AG09309 (cell line): ENCODE results near the gene GRPR.

Experiments used
- DNase-seq: peaks from one replicate; pipeline ENCODE4 v3.0.0-alpha.2; 2010; ENCODE audit warnings: low read depth
- H3K4me3 ChIP-seq: 2 replicates; pipeline ENCODE4 v1.5.1; 2011; ENCODE audit warnings: mild to moderate bottlenecking, low read depth, low read length, moderate library complexity; ENCODE audit not compliant: control insufficient read depth
- CTCF ChIP-seq: IDR thresholded peaks from 2 replicates; pipeline ENCODE4 v1.5.1; 2011; ENCODE audit warnings: mild to moderate bottlenecking, low read depth, low read length, inconsistent platforms; ENCODE audit not compliant: insufficient read depth, control insufficient read depth; ENCODE audit errors: missing control alignments

The GRPR gene

GRCh38 chrX:16113978-16114565 is 9.3 kb upstream of the GRPR start:
- DNase-seq, result no peak

DNA sequence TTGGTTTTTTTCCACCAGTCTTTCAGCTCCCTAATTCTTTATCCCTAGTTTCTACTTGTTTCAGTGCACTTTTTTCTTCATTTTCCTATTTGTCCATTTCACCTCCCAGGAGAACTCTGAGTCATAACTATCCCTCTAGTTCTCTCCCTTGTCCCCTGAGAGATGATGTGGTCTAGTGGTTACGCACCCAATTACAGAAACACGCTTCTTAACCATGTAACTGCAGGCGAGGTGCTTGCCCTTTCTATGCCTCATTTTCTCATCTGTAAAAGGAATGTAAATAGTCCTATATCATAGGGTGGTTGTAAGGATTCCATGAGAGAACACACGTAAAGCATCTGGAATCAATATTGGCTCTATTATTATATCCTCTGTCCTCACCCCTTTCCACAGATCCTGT is 8.8 kb upstream of the GRPR start:
- peak; percentile 69 for DNase-seq
- TF ChIP-seq CTCF, result no peak
- H3K4me3 ChIP-seq, result no peak overlapping the region

More at GRCh38 chrX:16113978-16114565, 9.3 kb upstream of the GRPR start:
- H3K4me3 ChIP-seq, result no peak overlapping the region
- no peak for TF ChIP-seq CTCF

DNA sequence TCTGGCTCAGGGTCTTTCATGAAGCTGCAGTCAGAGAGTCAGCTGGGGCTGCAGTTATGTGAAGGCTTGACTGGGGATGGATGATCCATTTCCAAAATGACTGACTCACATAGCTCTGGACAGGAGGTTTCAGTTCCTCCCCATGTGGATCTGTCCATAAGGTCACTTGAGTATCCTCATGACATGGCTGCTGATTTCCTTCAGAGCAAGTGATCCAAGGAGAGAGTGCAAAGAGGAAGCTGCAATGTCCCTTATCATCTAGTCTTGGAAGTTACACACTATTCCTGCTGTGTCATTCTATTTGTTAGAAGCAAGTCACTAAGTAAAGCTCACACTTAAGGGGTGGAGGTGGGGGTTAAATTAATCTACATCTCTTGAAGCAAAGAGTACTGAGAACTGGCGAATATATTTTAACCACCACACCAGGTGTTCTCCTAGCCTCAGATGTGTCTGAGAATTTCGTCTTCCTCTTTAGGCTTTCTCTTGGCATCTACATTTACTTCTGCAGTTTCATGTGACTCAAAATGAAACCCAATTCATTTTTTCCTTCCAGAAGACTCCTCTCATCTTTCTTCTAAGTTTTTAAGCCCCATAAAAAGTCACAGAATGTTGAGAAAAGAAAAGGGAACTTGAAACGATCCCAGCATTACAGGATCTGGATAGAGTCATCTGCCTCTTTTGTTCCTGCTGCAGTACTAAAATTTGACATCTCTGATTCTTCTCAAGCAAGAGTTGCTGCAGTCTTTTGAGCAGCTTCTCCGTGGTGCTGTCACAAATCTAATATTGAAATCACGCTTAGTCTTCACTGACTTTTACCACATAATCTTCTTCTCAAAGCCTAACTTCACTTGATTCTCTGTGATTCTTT is 3.8 kb upstream of the GRPR start:
- DNase-seq, result no peak
- no peak for TF ChIP-seq CTCF
- H3K4me3 ChIP-seq, result no peak overlapping the region

GRCh38 chrX:16120431-16120830 is 2.9 kb upstream of the GRPR start:
- DNase-seq, result no peak
- H3K4me3 ChIP-seq, result no peak overlapping the region
- no peak for TF ChIP-seq CTCF

DNA sequence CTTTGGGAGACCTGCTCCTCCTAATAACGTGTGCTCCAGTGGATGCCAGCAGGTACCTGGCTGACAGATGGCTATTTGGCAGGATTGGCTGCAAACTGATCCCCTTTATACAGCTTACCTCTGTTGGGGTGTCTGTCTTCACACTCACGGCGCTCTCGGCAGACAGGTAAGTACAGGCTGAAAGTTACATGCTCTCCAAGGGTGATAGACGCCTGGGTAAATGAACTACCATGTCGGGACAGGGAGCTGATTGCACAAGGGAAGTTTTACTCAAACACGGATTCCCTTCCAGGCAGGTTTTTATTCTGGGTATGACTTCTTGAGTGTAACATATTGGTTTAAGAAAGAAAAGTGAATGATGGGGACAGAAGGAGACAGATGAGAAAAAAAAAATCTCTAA is 836 bp downstream of the GRPR start:
- H3K4me3 ChIP-seq, result no peak overlapping the region
- TF ChIP-seq CTCF, result no peak

DNA sequence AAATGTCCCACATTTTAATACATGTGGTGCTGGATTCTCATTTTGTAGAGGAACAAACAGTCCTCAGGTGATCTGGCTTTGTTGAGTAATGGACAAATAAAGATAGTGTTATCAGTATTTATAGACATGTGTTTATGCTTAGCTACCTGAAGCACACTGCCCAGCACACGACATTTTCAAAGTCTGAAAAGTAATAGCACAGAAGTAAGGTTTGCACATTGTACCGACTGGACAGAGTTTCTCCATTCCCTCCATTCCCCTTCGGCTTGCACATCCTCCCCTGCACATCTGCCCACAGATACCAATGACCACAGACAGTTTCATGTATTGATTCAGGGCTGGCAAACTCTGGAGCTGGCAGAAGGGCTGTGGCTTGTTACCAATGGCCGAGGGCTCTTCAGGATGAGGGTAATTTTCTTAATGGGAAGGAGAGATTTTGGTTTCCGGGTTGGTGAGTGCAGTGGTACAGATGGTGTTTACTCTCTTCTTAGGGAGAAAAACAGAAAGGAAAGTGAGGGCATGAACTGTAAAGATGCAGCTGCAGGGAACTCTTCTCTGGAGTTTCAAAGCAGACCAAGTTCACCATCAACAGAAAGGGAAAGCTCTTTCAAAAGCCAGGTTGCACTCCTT is 2.3 kb downstream of the GRPR start:
- no peak for TF ChIP-seq CTCF
- no peak for DNase-seq
- no peak overlapping the region for H3K4me3 ChIP-seq

More for the DNA sequence above, 836 bp downstream of the GRPR start:
- no peak for DNase-seq
